ENCODE data around the gene FGF12.

- TF ChIP-seq YY1 (IDR thresholded peaks at IDR 0.05; ENCODE audit: insufficient read depth, insufficient read length) (no peak), SUZ12 (IDR thresholded peaks at IDR 0.05; ENCODE audit: extremely low read depth, insufficient read depth, insufficient read length) (no peak), ZNF274 (IDR thresholded peaks at IDR 0.05; ENCODE audit: low read depth, low read length) (no peak)
These were observed 446.0 kb downstream of the FGF12 start for GRCh38 chr3:192281207-192281880.
